K562 (cell line): ENCODE data around the gene PFDN2. TPM values are rescaled to one million over a fixed set of nuclear protein-coding genes. Genes with fewer than 3 reads are reported as not detected.
A peak's percentile ranks its signal among the peaks of the same experiment; 100 is the strongest.

Experiments used
- CUX1 ChIP-seq: fragments of 200-800 bp; sonication (Bioruptor generic); IDR thresholded peaks from 2 replicates; pipeline ENCODE4 v1.6.1; 2016; ENCODE audit warnings: missing genetic modification characterization, missing compliant biosample characterization
- FOXA1 ChIP-seq: fragments of 450-650 bp; IDR thresholded peaks from 2 replicates; pipeline ENCODE4 v1.6.1; 2016; ENCODE audit warnings: mild to moderate bottlenecking, borderline replicate concordance
- HMG20B ChIP-seq: fragments of 250-450 bp; sonication (Bioruptor Pico); IDR thresholded peaks from 2 replicates; pipeline ENCODE4 v1.5.0; 2021; ENCODE audit warnings: mild to moderate bottlenecking
- MECOM ChIP-seq: fragments of 250-450 bp; sonication (Bioruptor Pico); IDR thresholded peaks from 2 replicates; pipeline ENCODE4 v1.8.0; 2022; ENCODE audit warnings: inconsistent platforms
- PATZ1 ChIP-seq: fragments of 250-450 bp; sonication (Bioruptor Pico); IDR thresholded peaks from 2 replicates; pipeline ENCODE4 v1.5.0; 2020; ENCODE audit warnings: mild to moderate bottlenecking, borderline replicate concordance
- PHB ChIP-seq: fragments of 250-450 bp; sonication (Bioruptor Pico); IDR thresholded peaks from 2 replicates; pipeline ENCODE4 v1.5.0; 2021
- PYGO2 ChIP-seq: fragments of 450-650 bp; IDR thresholded peaks from 2 replicates; pipeline ENCODE4 v1.6.1; 2016; ENCODE audit warnings: mild to moderate bottlenecking, missing genetic modification characterization, moderate library complexity, missing compliant biosample characterization
- RNF2 ChIP-seq: sonication (generic); IDR thresholded peaks from 2 replicates; pipeline ENCODE4 v1.6.1; 2016
- SREBF2 ChIP-seq: sonication (generic); formaldehyde crosslinking; IDR thresholded peaks from 2 replicates; pipeline ENCODE4 v1.4.0; 2020; ENCODE audit warnings: mild to moderate bottlenecking, missing genetic modification reagents
- TCF7 ChIP-seq: sonication (generic); IDR thresholded peaks from 2 replicates; pipeline ENCODE4 v1.6.1; 2016; ENCODE audit warnings: antibody characterized with exemption, borderline replicate concordance
- U2AF1 ChIP-seq: fragments of 200-400 bp; formaldehyde crosslinking; optimal IDR thresholded peaks from 2 replicates; pipeline ENCODE3; 2017; ENCODE audit warnings: mild to moderate bottlenecking, low read depth, low read length, moderate library complexity
- ZNF146 ChIP-seq: IDR thresholded peaks from one replicate; pipeline ENCODE4 v1.6.1; 2018; ENCODE audit warnings: missing compliant biosample characterization; ENCODE audit not compliant: unreplicated experiment
- ZNF253 ChIP-seq: fragments of 250-450 bp; sonication (Bioruptor Pico); conservative IDR thresholded peaks from 2 replicates; pipeline ENCODE4 v1.6.1; 2021; ENCODE audit warnings: mild to moderate bottlenecking
- ZNF431 ChIP-seq: sonication (generic); formaldehyde crosslinking; IDR thresholded peaks from 2 replicates; pipeline ENCODE4 v1.8.0; 2022; ENCODE audit warnings: mild to moderate bottlenecking, missing genetic modification reagents
- ZNF561 ChIP-seq: fragments of 450-650 bp; formaldehyde crosslinking; conservative IDR thresholded peaks from 2 replicates; pipeline ENCODE4 v1.4.0; 2020; ENCODE audit warnings: mild to moderate bottlenecking, moderate library complexity
- polyA plus RNA-seq, 8 experiments: library from polyadenylated mRNA; depleted of rRNA in 4 of 8; stranded (reverse) in 5 of 8; unstranded in 3 of 8; fragments of >200 nt; fragmentation: Nextera tagmentation in 2 of 8; fragmentation: Illumina TruSeq in 1 of 8; extraction: Ambion mirVana in 2 of 8; extraction: Trizol in 1 of 8; gene quantifications; 2 replicates each; pipeline versions ENCODE4 v1.2.1 to v1.2.3, GENCODE V29; 2011 to 2014; ENCODE audit warnings: inconsistent platforms in 1 of 8, missing spikeins in 1 of 8
- total RNA-seq, 7 experiments: library from RNA; depleted of rRNA in 6 of 7; stranded (reverse); fragments of >200 nt in 6 of 7; fragmentation: Illumina TruSeq in 2 of 7; extraction: Trizol in 2 of 7; gene quantifications; 2 replicates each; pipeline versions ENCODE4 v1.2.1 to v1.2.3, GENCODE V29; 2011 to 2021; ENCODE audit warnings: low replicate concordance in 1 of 7

The PFDN2 gene
- total and polyA plus RNA-seq, 9 of the 15 experiments (the other 6 are each of a cell fraction or from before 2014, with no cell fraction given) = 50.2 to 361 (median 144) TPM

GRCh38 chr1:161159913-161160243 lies 42.0 kb upstream of the PFDN2 start (continued):
- no peak for TF ChIP-seq CUX1 (CRISPR knock-in tag)
- no peak for TF ChIP-seq MECOM (CRISPR knock-in tag)
- no peak for TF ChIP-seq ZNF561 (CRISPR knock-in tag)
- no peak for TF ChIP-seq RNF2
- 0 out of 2 replicates have a peak, but pooled peaks have one; percentile 55 for TF ChIP-seq SREBF2 (CRISPR knock-in tag)
- no peak for TF ChIP-seq PYGO2 (tag)
- TF ChIP-seq U2AF1 = no peak
- no peak for TF ChIP-seq HMG20B (CRISPR knock-in tag)
- TF ChIP-seq FOXA1 = no peak
- no peak for TF ChIP-seq TCF7
- no peak for TF ChIP-seq PHB
- TF ChIP-seq PATZ1 (CRISPR knock-in tag) = no peak
- no peak for TF ChIP-seq ZNF253 (CRISPR knock-in tag)
- TF ChIP-seq ZNF146 (CRISPR knock-in tag) = no peak
- no peak for TF ChIP-seq ZNF431 (CRISPR knock-in tag)
